Endothelial cell of umbilical vein (primary cell): ENCODE results near the gene OTUB1. TPM values are rescaled to one million over a fixed set of nuclear protein-coding genes. Genes with fewer than 3 reads are reported as not detected.

Experiments
- BruUV-seq: library from RNA; stranded (reverse); fragments of 400-500 nt; replicated peaks from 2 replicates; lab custom pipeline; 2021; lab: Mats Ljungman, UMichigan
- CTCF ChIA-PET: fragments of 300-600, 350-600 bp; sonication (Branson Sonifier 250); formaldehyde crosslinking; loops from one replicate; lab custom pipeline; 2021; ENCODE audit warnings: antibody characterized with exemption, inconsistent platforms; lab: Charles Lee
- POLR2A ChIA-PET: fragments of 300-600, 350-600 bp; sonication (Branson Sonifier 250); formaldehyde crosslinking; loops from one replicate; lab custom pipeline; 2021; ENCODE audit warnings: antibody characterized with exemption, inconsistent platforms; lab: Charles Lee
- DNase-seq: peaks from one replicate; pipeline ENCODE4 v3.0.0-alpha.2; 2011; ENCODE audit warnings: low read depth, low spot score
- FAIRE-seq: peaks from 2 replicates; lab custom pipeline; 2011; peaks lifted over from hg19 to GRCh38; lab: Jason Lieb, UNC
- H2AFZ ChIP-seq: 2 replicates; pipeline ENCODE4 v1.6.0; 2012; ENCODE audit warnings: low read depth, low read length, control low read depth, inconsistent platforms
- H3K27ac ChIP-seq: 2 replicates; pipeline ENCODE4 v1.5.1; 2011; ENCODE audit warnings: low read depth, mild to moderate bottlenecking, control low read depth, low read length, moderate library complexity; ENCODE audit not compliant: insufficient read depth
- H3K27me3 ChIP-seq, 2 experiments: 2 replicates each; pipeline versions ENCODE4 v1.6.0 to v1.6.1; 2011; ENCODE audit warnings: low read length in 2 of 2, mixed read lengths in 1 of 2; ENCODE audit not compliant: control insufficient read depth in 2 of 2, insufficient read depth in 2 of 2
- H3K36me3 ChIP-seq, 2 experiments: 2 replicates in 1 of 2; 3 replicates in 1 of 2; pipeline ENCODE4 v1.5.1; 2011; ENCODE audit warnings: low read length in 2 of 2, mild to moderate bottlenecking in 1 of 2, moderate library complexity in 1 of 2; ENCODE audit not compliant: control insufficient read depth in 2 of 2, insufficient read depth in 2 of 2; ENCODE audit errors: extremely low read depth in 1 of 2
- H3K4me1 ChIP-seq: 3 replicates; pipeline ENCODE4 v1.5.1; 2011; ENCODE audit warnings: mild to moderate bottlenecking, low read length; ENCODE audit not compliant: control insufficient read depth, insufficient read depth; ENCODE audit errors: extremely low read depth
- H3K4me2 ChIP-seq: 2 replicates; pipeline ENCODE4 v1.6.1; 2011; ENCODE audit warnings: low read length, control low read depth, mixed read lengths; ENCODE audit not compliant: insufficient read depth
- H3K4me3 ChIP-seq, 3 experiments: fragments of 200-600 bp in 1 of 3; sonication (generic), shearing (Covaris generic) in 1 of 3; replicated peaks in 1 of 3; 2 replicates each; pipeline ENCODE4 v1.5.1; 2011 to 2016; ENCODE audit warnings: control low read depth in 3 of 3, low read length in 3 of 3, mild to moderate bottlenecking in 2 of 3, inconsistent platforms in 1 of 3, low read depth in 1 of 3, moderate library complexity in 1 of 3; ENCODE audit not compliant: insufficient read depth in 1 of 3
- H3K79me2 ChIP-seq: 2 replicates; pipeline ENCODE4 v1.6.0; 2012; ENCODE audit warnings: low read length, inconsistent platforms; ENCODE audit not compliant: control insufficient read depth, insufficient read depth
- H3K9ac ChIP-seq: replicated peaks from 2 replicates; pipeline ENCODE3; 2011; ENCODE audit warnings: low read length, control low read depth; ENCODE audit not compliant: insufficient read depth; ENCODE audit errors: extremely low read depth
- H3K9me1 ChIP-seq: replicated peaks from 3 replicates; pipeline ENCODE4 v1.6.0; 2011; ENCODE audit warnings: mild to moderate bottlenecking, low read length; ENCODE audit not compliant: control insufficient read depth, insufficient read depth; ENCODE audit errors: extremely low read depth
- H3K9me3 ChIP-seq: replicated peaks from 2 replicates; pipeline ENCODE4 v1.5.1; 2012; ENCODE audit warnings: low read length, inconsistent platforms; ENCODE audit not compliant: control insufficient read depth, insufficient read depth
- H4K20me1 ChIP-seq: replicated peaks from 2 replicates; pipeline ENCODE3; 2011; ENCODE audit warnings: mild to moderate bottlenecking, low read length; ENCODE audit not compliant: control insufficient read depth, insufficient read depth; ENCODE audit errors: extremely low read depth
- CTCF ChIP-seq, 2 donors: IDR thresholded peaks; 1 replicate in 1 of 2; 2 replicates in 1 of 2; pipeline ENCODE4 v1.5.1; 2011; ENCODE audit warnings: low read length in 2 of 2, mild to moderate bottlenecking in 2 of 2, moderate library complexity in 2 of 2, control low read depth in 1 of 2, inconsistent platforms in 1 of 2, low read depth in 1 of 2; ENCODE audit not compliant: insufficient read depth in 1 of 2; ENCODE audit errors: extremely low read depth in 1 of 2
- EZH2 ChIP-seq: IDR thresholded peaks from 2 replicates; pipeline ENCODE4 v1.6.1; 2012; ENCODE audit warnings: borderline replicate concordance, low read depth, mild to moderate bottlenecking, moderate library complexity, low read length, inconsistent platforms; ENCODE audit not compliant: severe bottlenecking
- FOS ChIP-seq: IDR thresholded peaks from 2 replicates; pipeline ENCODE4 v1.6.1; 2011; ENCODE audit warnings: mild to moderate bottlenecking, low read length, moderate library complexity, borderline replicate concordance; ENCODE audit not compliant: insufficient read depth
- GATA2 ChIP-seq: IDR thresholded peaks from 2 replicates; pipeline ENCODE4 v1.7.0; 2011; ENCODE audit warnings: low read depth, mild to moderate bottlenecking, moderate library complexity, mixed read lengths, low read length; ENCODE audit not compliant: insufficient read length, insufficient read depth
- JUN ChIP-seq: IDR thresholded peaks from 2 replicates; pipeline ENCODE4 v1.6.1; 2011; ENCODE audit warnings: borderline replicate concordance, low read depth; ENCODE audit not compliant: insufficient read length, insufficient read depth
- MYC ChIP-seq: IDR thresholded peaks from one replicate; pipeline ENCODE4 v1.6.1; 2011; ENCODE audit warnings: mild to moderate bottlenecking, low read depth, low read length
- POLR2A ChIP-seq: IDR thresholded peaks from 2 replicates; pipeline ENCODE4 v1.6.1; 2012; ENCODE audit warnings: low read depth, mild to moderate bottlenecking, control low read depth, low read length
- POLR2AphosphoS5 ChIP-seq: IDR thresholded peaks from 2 replicates; pipeline ENCODE4 v1.6.1; 2012; ENCODE audit warnings: low read depth, mild to moderate bottlenecking, control low read depth, low read length, moderate library complexity; ENCODE audit not compliant: insufficient read depth
- dilution Hi-C: fragments of 300-500 bp; cut with MboI; formaldehyde crosslinking; loops from one replicate; pipeline ENCODE4 v1.15.0; 2019; ENCODE audit warnings: low sequenced_read_pairs; ENCODE audit not compliant: extremely low pct_ligation_motif_present
- intact Hi-C: fragments of 100-400 bp; cut with micrococcal nuclease; formaldehyde crosslinking; loops from one replicate; pipeline ENCODE4 v1.10.0; 2022
- polyA plus RNA-seq, 4 experiments: library from polyadenylated mRNA; depleted of rRNA in 3 of 4; stranded (reverse) in 3 of 4; unstranded in 1 of 4; fragments of >200 nt; gene quantifications; 2 replicates each; pipeline versions ENCODE4 v1.2.1 to v1.2.3, GENCODE V29; 2011 to 2012; ENCODE audit warnings: missing spikeins in 1 of 4
- total RNA-seq: library from RNA; stranded (reverse); gene quantifications from 2 replicates; pipeline ENCODE4 v1.2.3, GENCODE V29; 2021
- TF ChIP-seq, protein P1 (sequence below): IDR thresholded peaks from 2 replicates; pipeline ENCODE4 v1.6.1; 2011; ENCODE audit not compliant: insufficient read depth, insufficient read length

OTUB1 gene
- total and polyA plus RNA-seq, 2 donors (not counting 3 experiments of a cell fraction or from before 2014, with no cell fraction given) = 81.9 to 256 TPM

DNA sequence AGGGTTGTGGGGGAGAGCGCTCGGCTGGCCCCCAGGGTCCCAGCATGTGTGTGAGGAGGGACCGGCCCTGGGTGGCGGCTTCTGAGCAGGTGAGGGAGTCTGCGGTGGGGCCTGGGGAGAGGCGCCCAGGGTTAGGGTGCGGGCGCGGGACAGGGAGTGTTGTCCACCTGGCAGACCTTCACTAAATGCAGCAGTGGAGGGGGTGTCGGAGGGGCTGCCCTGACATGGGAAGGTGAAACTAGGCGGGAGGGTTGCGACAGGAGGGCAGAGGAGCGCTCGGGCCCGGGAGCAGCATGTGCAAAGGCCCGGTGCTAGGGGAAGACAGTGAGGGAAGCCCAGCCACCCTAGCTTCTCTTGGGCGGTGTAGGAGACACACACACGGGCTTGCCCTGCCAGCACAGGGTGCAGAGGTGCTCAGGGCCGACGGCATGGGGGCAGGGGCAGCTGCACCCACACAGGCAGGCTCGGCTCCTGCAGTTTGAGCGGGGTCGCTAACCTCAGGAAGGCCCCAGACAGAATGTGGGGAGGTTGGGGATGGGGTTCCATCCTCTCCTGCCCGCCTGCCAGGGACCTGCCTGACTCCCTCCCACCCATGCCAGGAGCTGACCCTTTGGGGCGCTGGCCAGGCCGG, 22.2 kb downstream of the OTUB1 start:
- CTCF ChIA-PET = interaction anchor here (0.6 to 1.5 kb wide), 9 partner anchors 8 to 1267 kb away, joined by 3 to 10 read pairs (median 3); no protein-coding TSS in a partner anchor
- Histone ChIP-seq H3K4me2 (no peak overlapping the region), H3K4me3 (no peak overlapping the region), H4K20me1 (no peaks in the 10 kb centered on the region), H3K79me2 (no peaks in the 10 kb centered on the region), H3K27me3 (no peaks in the 10 kb centered on the region), H3K9ac (no peak overlapping the region), H3K9me3 (no peaks in the 10 kb centered on the region), H3K9me1 (no peaks in the 10 kb centered on the region), H3K4me1 (peaks cover 19% of the 10 kb centered on the region), H3K36me3 (no peaks in the 10 kb centered on the region), H3K27ac (no peak overlapping the region), H2AFZ (no peak overlapping the region)
- TF ChIP-seq FOS (no peak), CTCF (IDR thresholded peaks at IDR 0.05; ENCODE audit: extremely low read depth in 1 of 2, insufficient read depth in 1 of 2, low read depth in 1 of 2, low read length in 2 of 2) (no peak), EZH2 (no peak), GATA2 (no peak), JUN (no peak), POLR2A (no peak), MYC (no peak), POLR2AphosphoS5 (no peak)
- TF ChIP-seq, protein P1, sequence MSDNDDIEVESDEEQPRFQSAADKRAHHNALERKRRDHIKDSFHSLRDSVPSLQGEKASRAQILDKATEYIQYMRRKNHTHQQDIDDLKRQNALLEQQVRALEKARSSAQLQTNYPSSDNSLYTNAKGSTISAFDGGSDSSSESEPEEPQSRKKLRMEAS = no peak
- dilution Hi-C loops = no loop called here
- DNase-seq (no peak), FAIRE-seq (no peak)
- intact Hi-C loops = no loop called here
- no TSS peak for BruUV-seq
- POLR2A ChIA-PET = interaction anchor here (0.6 kb wide), 1 partner anchor 176 kb away, joined by 7 read pairs; no protein-coding TSS in a partner anchor
